ENCODE results near the gene OR2H1.
"Not testable (repeated sequence)": the region's sequence is repeated elsewhere in the genome, so short reads cannot be mapped to it uniquely, and the experiment has no call there.

The OR2H1 gene

DNA sequence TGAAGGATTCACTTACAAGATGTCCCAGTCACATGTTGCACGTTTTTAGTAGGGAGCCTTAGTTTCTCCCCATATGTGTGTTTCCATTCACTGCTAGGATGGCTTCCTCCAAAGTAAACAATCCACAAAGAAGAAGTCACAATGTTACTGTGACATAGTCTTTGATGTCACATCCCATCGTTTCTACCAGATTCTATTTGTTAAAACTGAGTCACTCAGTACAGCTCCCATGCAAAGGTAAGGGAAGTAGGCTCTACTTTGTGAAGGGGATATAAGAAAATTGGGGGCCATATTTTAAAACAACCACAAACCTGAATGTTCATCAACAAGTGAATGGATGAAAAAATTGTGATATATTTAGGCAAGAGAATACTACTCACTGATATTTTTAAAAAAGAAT lies at the start of gene OR2H1, which contains the start of gene OR11A1:
TSS of gene OR2H1 (plus strand) at position 185 of the 400 bp plus-strand sequence. CDS start 4,615 bp downstream, outside the sequence.
TSS of gene OR11A1 (minus strand) at position 101 of the 400 bp plus-strand sequence. CDS start 29,430 bp downstream, outside the sequence.
- DNase-seq (ENCODE audit: low read depth in 3 of 3) = no peak

DNA sequence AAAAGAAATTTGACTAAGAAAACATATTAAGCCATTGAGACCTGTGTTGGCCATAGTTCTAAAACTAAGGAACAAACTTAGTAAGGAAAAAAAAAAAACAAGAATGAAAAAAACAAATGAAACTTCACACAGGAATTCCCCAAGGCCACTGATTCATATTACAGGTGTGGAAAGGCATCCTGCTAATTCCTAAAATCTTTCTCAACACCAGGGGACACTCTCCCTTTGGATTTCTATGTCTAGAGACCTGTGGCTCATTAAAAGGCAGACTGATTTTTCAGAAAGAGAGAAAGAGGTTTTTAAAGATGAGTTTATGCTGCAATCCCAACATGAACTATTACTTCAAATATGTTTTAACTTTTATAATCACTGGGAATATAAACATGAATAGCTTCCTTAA lies 42.4 kb upstream of the OR2H1 start, which contains the start of gene OR12D1:
TSS of gene OR12D1 (plus strand) at position 341 of the 400 bp plus-strand sequence.
- no peak for DNase-seq (ENCODE audit: low read depth in 3 of 3)

DNA sequence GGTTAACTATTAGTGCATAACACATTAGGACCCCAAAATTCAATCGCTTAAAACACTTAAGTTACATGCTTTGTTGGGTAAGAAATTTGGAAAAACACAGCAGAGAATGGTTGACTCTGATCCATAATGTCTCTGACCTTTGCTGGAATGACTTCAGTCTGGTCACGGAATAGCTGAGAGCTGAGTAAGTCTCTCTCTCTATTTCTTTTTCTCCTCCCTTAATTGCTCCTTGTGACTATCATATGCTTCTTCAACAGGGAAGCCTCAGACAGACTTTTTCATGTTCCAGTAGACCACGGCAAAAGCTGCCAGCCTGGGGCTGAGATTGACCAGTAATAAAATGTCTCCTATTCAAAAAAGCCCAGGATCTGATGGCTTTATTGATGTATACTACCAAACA lies 37.4 kb upstream of the OR2H1 start:
- no peak for DNase-seq (ENCODE audit: low read depth in 3 of 3)

DNA sequence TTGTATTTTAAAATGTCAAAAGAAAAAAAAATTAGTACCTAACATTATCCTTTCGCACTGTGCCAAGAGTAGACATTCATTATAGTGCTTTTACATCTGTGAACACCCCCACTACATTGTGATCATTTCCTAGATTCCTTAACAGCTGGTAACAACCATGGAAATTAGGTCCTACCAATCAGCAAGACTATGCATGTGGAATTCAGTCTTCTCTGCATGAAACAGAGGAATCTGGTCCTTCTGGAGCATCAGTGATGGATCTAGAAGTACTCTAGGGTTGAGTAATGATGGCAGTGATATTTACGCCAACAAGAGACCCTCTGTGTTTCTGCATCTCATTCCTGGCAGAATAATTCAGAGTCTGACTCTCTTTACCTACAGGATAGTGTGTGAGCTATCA lies 32.8 kb upstream of the OR2H1 start:
- DNase-seq (ENCODE audit: low read depth in 3 of 3) = no peak

DNA sequence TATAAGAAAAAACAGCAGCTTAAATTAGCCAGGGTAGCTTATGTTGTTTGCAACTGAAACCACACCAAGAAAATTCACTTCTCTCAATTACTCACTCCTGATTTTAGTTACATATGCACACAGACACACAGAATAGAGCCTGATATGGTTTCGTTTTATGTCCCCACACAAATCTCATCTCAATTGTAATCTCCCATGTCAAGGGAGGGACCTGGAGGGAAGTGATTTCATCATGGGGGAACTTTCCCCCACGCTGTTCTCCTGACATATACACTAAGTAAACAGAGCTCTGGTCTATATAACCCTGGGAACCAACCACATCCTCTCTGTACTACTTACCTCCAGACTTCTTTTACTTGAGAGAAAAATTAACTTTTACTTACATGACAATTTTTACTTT lies 32.4 kb upstream of the OR2H1 start:
- no peak for DNase-seq (ENCODE audit: low read depth in 3 of 3)

DNA sequence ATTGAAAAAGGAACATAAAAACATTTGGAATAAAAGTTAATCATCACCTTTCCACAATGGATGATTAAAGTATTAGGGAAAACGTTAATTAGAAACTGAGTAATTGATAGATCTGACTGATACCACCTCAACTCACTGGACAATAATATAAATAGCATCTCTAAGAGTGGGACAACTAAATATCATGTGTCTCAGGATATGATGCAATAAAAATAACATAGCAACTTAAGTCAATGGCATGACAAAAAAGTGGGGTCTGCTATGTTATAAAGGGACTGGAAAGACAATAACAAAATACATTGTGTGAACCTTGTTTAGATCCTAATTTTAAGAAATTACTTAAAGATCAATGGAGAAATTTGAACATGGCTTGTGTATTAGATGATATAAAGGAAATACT lies 31.9 kb upstream of the OR2H1 start:
- DNase-seq (ENCODE audit: low read depth in 3 of 3) = no peak

DNA sequence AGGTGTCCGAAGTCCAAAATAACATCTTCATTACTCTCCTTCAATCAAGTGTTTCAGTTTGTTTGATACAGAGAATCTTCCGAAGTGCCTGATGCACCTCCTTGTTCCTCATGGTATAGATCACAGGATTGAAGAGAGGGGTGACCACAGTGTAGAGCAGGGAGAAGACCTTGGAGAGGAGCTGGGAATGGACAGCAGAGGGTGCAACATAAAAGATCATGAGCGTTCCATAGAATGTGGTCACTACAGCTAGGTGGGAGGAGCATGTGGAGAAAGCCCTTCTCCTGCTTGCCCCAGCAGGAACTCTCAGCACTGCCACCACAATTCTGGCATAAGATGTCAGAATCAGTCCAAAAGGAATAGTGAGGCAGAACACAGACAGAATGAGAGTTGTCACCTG lies 30.3 kb upstream of the OR2H1 start:
- no peak for DNase-seq (ENCODE audit: low read depth in 3 of 3)

DNA sequence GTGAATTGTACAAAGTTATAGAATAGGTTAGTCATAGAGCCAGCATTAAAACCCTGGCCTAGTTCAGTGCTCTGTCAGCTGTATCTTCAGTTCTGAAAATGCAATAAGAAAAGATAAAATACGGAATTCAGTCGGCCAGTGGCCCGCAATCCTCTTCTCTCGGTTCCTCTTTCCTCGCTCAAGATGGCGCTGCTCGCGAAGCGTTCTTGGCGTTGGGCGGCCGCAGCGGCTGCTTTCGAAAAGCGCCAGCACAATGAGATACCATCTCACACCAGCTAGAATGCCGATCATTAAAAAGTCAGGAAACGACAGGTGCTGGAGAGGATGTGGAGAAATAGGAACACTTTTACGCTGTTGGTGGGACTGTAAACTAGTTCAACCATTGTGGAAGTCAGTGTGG lies 20.2 kb upstream of the OR2H1 start:
- DNase-seq (ENCODE audit: low read depth in 3 of 3) = not testable (repeated sequence)

DNA sequence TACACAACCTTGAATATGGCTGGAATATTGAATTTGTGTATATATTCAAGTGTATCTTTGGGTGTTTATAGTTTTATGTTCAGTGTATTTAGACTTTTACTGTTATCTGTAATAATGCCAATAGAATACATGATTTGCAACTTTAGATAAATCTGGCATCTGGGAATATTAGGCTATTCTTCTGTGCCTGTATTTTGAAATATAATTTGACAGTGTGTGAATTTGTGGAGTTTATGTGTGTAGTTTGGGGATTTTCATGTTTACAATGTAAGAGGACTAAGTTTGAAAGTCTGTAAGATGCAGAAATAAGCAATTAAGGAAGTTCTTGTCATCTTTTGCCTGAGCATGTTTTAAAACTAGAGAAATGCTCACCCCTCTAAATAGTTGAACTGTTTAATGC lies 17.9 kb upstream of the OR2H1 start, which contains the start of gene OR10C1:
TSS of gene OR10C1 (plus strand) at position 301 of the 400 bp plus-strand sequence. CDS start 710 bp downstream, outside the sequence.
- DNase-seq (ENCODE audit: low read depth in 3 of 3) = no peak

DNA sequence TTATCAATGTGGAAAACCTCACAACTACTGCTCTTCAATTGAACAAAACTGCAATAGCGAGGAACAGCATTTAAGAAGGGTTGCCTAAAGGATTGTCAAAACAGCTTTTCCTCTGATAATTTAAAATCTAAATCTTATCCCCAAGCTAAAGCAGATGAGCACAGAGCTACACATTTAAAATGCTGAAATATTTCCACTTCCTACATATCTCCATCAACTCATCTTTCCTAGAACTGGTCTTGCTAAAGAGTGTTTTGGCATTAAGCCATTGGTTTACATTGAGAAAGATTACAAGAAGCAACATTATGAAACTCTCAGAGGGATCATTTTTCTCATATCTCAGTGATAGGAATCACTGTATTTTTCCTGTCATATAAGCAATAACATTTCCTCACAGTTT lies 14.2 kb upstream of the OR2H1 start:
- DNase-seq (ENCODE audit: low read depth in 3 of 3) = no peak

DNA sequence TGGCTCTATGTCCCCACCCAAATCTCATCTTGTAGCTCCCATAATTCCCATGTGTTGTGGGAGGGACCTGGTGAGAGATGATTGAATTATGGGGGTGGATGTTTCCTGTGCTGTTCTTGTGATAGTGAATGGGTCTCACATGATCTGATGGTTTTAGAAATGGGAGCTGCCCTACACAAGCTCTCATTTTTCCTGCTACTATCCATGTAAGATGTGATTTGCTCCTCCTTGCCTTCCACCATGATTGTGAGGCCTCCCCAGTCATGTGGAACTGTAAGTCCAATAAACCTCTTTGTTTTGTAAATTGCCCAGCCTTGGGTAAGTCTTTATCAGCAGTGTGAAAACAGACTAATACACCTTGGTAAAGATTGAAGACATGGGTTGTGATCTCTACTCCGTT lies 12.9 kb upstream of the OR2H1 start:
- not testable (repeated sequence) for DNase-seq (ENCODE audit: low read depth in 3 of 3)

DNA sequence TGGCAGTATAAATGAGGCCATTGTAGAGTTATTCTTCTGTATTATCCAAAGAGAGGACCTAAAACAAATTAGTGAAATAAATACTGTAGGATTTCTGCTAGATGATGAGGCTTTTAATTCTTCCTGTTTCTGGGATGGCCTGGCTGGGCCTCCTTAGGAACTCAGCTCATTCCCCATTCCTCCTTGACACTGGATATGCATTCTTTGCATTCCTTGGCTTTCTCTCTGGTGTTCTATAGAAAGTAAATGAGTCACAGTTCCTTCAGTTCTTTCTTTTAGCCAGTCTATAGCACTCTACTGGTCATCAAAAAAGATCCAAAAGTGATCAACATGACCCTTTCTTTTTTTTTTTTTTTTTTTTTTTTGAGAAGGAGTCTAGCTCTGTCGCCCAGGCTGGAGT lies 9.3 kb upstream of the OR2H1 start:
- DNase-seq (ENCODE audit: low read depth in 3 of 3) = no peak

DNA sequence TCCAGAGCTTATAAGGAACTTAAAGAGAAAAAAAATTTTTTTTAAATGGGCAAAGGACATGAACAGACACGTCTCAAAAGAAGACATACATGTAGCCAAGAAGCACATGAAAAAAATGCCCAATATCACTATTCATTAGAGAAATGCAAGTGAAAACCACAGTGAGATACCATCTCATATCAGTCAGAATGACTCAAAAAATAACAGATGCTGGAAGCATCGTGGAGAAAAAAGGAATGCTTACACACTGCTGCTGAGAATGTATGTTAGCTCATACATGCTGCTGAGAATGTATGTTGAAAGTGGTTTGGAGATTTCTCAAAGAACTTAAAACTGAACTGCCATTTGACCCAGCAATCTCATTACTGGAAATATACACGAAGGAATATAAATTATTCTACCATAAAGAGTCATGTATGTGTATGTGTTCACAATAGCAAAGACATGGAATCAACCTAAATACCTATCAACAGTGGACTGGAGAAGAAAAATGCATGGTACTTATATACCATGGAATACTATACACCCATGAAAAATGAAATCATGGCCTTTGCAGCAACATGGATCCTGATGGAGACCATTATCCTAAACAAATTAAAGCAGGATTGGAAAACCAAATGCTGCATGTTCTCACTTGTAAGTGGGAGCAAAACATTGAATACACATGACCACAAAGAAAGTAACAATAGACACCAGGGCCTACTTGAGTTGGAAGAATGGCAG lies 5.3 kb upstream of the OR2H1 start:
- DNase-seq (ENCODE audit: low read depth in 3 of 3) = no peak

DNA sequence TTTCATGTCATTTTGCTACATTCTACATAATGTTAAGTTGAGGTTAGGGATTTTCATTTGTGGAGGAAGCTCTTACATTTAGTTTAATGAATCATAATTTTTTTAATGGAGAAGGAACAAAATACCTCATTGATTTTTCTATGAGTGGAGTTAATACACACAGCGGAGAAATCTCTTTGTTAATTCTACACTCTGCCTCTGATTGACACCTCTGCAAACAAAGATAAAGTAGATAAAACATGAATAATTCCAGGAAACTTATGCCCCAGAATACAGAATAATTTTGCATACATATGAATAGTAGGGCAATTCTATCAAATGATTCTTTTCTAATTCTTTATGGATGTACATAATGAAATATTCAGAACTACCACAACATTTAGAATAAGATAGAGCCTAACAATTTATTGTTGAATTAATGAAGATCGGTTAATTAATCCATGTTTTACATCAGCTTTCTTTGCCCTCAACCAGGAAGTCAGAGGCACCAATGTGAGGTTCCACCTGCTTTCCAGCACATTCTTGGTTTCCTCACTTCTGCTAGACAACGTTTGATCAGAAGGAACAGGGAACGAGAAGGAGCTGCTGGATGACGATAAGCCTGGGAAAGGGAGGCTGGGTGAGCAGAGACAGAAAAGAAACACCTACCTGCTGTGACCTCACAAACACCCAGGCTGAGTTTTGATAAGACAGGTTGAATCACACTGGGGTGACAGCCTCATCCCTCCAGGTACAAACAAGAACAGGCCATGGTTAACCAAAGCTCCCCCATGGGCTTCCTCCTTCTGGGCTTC lies 4.3 kb downstream of the OR2H1 start:
- DNase-seq (ENCODE audit: low read depth in 3 of 3) = no peak

DNA sequence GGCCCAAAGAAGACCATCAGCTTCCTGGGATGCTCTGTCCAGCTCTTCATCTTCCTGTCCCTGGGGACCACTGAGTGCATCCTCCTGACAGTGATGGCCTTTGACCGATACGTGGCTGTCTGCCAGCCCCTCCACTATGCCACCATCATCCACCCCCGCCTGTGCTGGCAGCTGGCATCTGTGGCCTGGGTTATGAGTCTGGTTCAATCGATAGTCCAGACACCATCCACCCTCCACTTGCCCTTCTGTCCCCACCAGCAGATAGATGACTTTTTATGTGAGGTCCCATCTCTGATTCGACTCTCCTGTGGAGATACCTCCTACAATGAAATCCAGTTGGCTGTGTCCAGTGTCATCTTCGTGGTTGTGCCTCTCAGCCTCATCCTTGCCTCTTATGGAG lies 5.1 kb downstream of the OR2H1 start:
- DNase-seq (ENCODE audit: low read depth in 3 of 3) = no peak

DNA sequence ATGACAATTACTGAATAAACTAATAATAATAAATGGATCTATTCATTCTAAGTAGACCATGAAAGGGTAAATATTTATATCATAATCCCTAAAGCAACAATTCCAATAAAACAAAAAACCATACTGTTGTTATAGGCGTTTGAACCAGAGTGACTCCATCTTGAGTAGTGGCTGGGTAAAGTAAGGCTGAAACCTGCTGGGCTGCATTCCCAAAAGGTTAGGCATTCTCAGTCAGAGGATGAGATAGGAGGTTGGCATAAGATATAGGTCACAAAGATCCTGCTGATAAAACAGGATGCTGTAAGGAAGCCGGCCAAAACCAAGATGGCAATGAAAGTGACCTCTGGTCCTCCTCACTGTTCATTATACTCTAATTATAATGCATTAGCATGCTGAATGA lies 8.3 kb downstream of the OR2H1 start:
- no peak for DNase-seq (ENCODE audit: low read depth in 3 of 3)

DNA sequence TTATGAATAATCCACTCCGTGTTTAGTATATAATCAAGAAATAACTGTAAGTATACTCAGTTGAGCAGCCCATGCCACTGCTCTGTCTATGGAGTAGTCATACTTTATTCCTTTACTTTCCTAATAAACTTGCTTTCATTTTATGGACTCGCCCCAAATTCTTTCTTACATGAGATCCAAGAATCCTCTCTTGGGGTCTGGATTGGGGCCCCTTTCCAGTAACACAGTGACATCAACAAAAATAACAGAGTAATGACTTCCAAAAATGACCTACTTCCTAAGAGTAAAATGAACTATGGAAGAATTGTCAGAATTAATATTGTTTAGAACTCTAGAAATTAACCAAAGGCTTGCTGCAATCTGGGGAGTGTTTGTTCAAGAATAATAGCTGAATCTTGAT lies 8.8 kb downstream of the OR2H1 start:
- DNase-seq (ENCODE audit: low read depth in 3 of 3) = no peak

DNA sequence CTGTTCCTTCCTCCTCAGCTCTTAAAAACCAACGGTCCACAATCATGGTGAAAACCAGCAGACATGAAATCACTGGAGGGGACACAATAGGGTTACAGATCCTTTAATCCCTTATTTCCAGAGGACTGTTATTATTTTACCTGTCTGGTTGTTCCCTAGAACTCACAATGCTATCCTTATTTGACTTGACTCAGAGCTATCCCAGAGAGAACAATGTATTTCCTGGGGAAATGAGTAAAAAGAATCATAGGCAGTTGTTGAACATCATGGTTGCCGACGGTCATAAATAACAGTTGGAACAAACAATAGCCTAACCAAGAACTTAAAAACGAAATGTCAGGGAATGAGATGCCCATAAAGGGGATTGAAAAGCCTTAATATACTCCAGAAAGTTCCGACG lies 9.3 kb downstream of the OR2H1 start:
- no peak for DNase-seq (ENCODE audit: low read depth in 3 of 3)

DNA sequence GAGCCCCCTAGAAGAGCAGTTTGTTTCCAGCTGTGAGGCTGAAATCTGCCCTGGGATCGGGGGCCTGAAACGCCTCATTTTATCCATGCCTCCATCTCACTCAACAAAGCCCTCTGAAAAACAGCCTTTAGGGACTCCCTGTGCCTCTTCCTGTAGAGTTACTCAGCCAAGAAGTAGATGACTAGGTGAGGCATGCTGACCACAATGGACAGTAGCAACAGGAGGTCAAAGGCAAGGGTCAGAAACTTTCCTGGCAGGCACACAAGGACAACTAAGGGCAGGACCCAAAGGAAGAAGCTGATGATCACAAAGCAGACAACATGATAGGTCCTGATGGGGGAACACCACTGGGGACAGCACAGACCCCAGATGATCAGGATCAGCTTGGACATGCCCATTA lies 18.0 kb downstream of the OR2H1 start:
- no peak for DNase-seq (ENCODE audit: low read depth in 3 of 3)

DNA sequence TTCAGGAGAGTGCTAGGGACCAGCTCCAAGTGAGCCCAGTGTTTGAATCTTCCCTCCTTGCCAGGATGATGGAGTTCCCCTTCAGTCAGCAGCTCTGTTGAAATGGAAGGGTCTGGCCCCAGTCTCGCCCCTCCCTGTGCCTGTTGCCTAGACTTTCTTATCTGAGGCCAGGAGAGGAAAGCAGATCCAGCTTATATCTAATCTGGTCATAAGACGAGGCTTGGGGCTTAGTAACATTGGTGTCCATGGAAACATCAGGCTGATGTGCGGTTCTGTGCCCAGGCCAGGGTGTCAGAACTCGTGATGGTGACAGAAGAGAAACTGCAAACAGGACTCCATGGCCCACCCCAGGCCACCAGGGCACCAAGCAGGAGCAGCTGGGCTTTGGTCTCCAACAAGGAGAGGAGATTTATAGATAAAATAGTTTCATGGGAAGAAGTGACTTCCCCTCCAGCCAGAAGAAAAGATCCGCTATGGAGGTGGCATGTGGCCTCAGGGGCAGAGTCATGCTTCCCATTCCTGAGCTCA lies 21.0 kb downstream of the OR2H1 start:
- no peak for DNase-seq (ENCODE audit: low read depth in 3 of 3)

DNA sequence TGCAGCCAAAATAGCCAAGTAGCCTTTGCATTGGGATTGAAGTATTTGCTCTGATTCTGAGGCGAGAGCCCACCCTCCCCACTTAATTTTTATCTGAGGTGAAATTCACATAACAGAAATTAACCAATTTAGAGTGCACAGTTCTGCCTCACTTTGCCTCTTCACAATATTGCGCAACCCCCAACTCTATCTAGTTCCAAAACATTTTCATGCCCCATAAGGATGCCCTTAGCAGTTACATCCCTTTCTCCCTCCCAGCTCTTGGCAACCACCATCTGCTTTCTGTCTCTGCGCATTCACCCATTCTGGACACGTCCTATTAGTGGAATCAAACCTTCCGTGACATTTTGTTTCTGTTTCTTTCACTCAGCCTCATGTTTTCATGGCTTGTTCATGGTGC lies 21.8 kb downstream of the OR2H1 start:
- DNase-seq (ENCODE audit: low read depth in 3 of 3) = no peak

DNA sequence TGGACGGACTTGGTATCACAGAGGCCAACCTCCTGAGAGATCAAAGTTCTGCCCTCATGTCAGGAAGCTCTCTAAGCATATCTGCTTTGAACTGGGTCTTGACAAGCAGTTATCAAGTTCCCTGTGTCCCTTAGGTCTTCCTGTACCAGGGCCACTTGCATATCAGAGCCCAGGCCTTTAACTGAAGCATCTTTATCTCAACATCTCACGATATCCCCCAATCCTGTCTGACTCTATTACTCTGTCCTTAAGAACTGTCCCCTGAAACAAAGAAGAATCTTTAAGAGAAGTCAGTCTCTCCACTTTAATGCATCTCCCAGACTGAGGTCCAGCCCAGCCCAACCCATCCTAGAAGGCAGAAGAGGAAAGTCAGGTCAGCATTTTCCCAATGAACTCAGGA lies 22.6 kb downstream of the OR2H1 start:
- DNase-seq (ENCODE audit: low read depth in 3 of 3) = no peak

DNA sequence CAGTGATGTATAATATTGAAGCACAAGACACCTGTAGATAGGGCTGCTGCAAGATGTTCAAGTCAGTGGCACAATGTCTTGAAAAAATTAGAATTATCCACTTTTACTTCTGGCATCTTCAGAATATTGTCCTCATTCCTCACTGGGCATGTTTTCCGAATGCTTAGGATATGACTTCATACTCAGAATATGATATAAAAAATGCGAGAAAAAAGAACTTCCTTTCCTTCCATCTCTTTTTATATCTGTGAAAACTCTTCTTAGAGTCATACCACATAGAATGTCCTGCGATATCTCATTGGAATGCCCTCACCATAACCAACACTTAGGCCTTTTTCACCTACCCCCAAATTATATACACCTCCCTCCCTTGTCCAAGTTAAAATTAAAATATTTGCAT lies 26.2 kb downstream of the OR2H1 start:
- no peak for DNase-seq (ENCODE audit: low read depth in 3 of 3)

Measured in stimulated activated CD4-positive, alpha-beta T cell treated with anti-CD3 and anti-CD28 coated beads, TNF-alpha, amount 100 ng/mL, for 4 hours (primary cell).